ENCODE measurements around the gene CCDC138.

CCDC138 gene

DNA sequence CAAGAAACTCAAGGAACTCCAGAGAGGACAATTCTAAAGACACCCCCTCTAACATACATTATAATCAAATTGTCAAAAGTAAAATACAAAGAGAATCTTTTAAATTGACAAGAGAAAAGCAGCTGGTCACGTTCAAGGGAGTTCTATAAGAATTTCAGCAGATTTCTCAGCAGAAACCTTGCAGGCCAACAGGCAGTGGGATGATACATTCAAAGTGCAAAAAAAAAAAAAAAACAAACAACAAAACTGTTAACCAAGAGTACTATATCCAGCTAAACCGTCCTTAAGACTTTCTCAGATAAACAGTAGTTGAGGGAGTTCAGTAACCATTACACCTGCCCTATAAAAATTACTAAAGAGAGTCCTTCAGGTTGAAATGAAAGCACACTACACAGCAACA is 33.9 kb downstream of the CCDC138 start:
- TF ChIP-seq CTCF (conservative IDR thresholded peaks at IDR 0.05) = no peak
- no peak overlapping the region for H3K27ac ChIP-seq

DNA sequence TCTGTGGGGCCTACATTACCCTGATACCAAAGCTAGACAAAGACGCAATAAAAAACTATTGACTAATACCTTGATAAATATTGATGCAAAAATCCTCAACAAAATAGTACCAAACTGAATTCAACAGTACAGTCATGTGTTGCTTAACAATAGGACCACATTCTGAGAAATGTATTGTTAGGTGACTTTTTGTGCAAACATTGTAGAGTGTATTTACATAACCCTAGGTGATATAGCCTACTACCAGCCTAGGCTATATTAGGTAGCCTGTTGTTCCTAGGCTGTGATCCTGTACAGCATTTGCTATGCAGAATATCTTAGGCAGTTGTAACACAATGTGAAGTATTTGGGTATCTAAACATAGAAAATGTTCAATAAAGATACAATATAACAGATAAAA is 36.7 kb downstream of the CCDC138 start:
- no peak for TF ChIP-seq CTCF (conservative IDR thresholded peaks at IDR 0.05)
- H3K27ac ChIP-seq = no peak overlapping the region

DNA sequence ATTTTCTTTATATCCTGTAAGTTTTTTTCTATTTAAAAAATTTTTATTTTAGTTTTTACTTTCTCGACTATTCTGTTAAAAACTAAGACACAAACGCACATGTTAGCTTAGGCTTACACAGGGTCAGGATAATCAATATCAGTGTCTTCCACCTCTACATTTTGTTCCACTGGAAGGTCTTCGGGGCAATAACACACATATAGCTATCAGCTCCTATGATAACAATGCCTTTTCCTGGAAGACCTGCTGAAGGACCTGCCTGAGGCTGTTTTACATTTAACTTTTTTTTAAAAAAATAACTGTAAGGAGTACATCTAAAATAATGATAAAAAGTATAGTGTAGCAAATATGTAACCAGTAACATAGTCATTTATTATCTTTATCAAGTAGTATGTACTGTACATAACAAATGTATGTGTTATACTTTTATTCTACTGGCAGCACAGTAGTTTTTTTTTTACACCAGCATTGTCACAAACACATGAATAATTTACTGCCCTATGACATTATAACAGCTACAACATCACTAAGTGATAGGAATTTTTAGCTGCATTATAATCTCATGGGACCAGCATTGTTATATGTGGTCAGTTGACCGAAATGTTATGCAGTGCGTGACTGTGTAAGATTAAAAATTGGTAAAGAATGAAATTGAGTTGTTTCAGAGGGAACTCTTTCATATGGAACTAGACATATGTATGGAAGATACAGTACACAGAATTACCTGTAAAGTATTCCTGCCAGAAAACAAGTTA is 37.9 kb downstream of the CCDC138 start:
- H3K27ac ChIP-seq = no peak overlapping the region
- TF ChIP-seq CTCF (conservative IDR thresholded peaks at IDR 0.05) = no peak

DNA sequence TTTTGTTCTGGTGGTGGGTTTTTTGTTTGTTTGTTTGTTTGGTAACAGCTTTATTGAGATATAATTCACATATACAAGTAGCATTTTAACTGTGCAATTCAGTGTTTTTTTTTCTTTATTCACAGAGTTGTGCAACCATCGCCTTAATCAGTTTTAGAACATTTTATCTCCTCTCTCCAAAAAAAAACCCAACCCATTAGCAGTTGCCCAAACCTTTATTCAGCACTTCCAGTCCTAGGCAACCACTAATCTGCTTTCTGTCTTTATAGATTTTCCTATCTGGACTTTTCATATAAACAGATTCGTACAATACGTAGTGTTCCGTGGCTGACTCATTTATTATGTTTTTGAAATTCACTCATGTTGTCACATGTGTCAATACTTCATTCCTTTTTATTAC is 38.7 kb downstream of the CCDC138 start:
- no peak for TF ChIP-seq CTCF (conservative IDR thresholded peaks at IDR 0.05)
- no peak overlapping the region for H3K27ac ChIP-seq

- TF ChIP-seq CTCF (conservative IDR thresholded peaks at IDR 0.05) = no peak
- no peak overlapping the region for H3K27ac ChIP-seq
Observed at GRCh38 chr2:108825736-108826135, 39.2 kb downstream of the CCDC138 start.

GRCh38 chr2:108829578-108830310 is 43.2 kb downstream of the CCDC138 start:
- no peak overlapping the region for H3K27ac ChIP-seq

More at GRCh38 chr2:108829578-108830310, 43.2 kb downstream of the CCDC138 start:
- no peak for TF ChIP-seq CTCF (conservative IDR thresholded peaks at IDR 0.05)
